ENCODE data around the gene GALNT18. TPM values are rescaled to one million over a fixed set of nuclear protein-coding genes. Genes with fewer than 3 reads are reported as not detected.

The GALNT18 gene
- total and polyA plus RNA-seq, 2 experiments from 2014 or later: 4.3 to 10.8 TPM

DNA sequence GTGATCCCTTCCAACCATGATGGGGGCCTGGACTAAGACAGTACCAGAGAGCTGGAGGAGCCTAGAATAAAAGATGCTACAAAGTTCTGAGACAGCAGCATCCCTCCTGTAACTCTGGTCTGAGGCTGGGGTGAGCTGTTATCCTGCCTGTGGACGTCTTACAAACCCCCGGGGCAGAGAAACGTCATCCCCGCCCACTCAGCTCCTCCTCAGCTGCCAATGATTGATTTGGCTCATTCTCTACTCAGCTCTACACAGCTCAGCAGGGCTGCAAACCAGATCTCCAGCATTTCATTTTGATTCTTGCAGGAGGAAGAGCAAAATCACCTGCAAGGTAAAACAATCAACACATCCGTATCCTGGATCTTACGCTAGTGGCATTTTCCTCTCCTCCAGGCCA, 324.2 kb downstream of the GALNT18 start:
- TF ChIP-seq ZNF114 (CRISPR knock-in tag; IDR thresholded peaks at IDR 0.05) (no peak), EZH2 (IDR thresholded peaks at IDR 0.05; ENCODE audit: low read depth, unreplicated experiment) (no peak)
- TF ChIP-seq, protein P1, sequence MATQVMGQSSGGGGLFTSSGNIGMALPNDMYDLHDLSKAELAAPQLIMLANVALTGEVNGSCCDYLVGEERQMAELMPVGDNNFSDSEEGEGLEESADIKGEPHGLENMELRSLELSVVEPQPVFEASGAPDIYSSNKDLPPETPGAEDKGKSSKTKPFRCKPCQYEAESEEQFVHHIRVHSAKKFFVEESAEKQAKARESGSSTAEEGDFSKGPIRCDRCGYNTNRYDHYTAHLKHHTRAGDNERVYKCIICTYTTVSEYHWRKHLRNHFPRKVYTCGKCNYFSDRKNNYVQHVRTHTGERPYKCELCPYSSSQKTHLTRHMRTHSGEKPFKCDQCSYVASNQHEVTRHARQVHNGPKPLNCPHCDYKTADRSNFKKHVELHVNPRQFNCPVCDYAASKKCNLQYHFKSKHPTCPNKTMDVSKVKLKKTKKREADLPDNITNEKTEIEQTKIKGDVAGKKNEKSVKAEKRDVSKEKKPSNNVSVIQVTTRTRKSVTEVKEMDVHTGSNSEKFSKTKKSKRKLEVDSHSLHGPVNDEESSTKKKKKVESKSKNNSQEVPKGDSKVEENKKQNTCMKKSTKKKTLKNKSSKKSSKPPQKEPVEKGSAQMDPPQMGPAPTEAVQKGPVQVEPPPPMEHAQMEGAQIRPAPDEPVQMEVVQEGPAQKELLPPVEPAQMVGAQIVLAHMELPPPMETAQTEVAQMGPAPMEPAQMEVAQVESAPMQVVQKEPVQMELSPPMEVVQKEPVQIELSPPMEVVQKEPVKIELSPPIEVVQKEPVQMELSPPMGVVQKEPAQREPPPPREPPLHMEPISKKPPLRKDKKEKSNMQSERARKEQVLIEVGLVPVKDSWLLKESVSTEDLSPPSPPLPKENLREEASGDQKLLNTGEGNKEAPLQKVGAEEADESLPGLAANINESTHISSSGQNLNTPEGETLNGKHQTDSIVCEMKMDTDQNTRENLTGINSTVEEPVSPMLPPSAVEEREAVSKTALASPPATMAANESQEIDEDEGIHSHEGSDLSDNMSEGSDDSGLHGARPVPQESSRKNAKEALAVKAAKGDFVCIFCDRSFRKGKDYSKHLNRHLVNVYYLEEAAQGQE (IDR thresholded peaks at IDR 0.05; ENCODE audit: unreplicated experiment): no peak
- H3K27me3 Mint-ChIP-seq (ENCODE audit: insufficient read depth, low read depth, poor library complexity): peaks cover 8% of the 10 kb centered on the region
- Histone ChIP-seq H4K20me1 (replicated peaks; ENCODE audit: insufficient read depth) (no peaks in the 10 kb centered on the region), H3F3A (replicated peaks; ENCODE audit: low read depth) (no peaks in the 10 kb centered on the region), H3K36me3 (ENCODE audit: insufficient read depth) (no peaks in the 10 kb centered on the region), H3K9me2 (ENCODE audit: insufficient read depth) (peaks cover 4% of the 10 kb centered on the region), H3K4me3 (no peak overlapping the region), H2AFZ (no peak overlapping the region), H3K27ac (ENCODE audit: low read depth) (no peak overlapping the region), H3K27me3 (ENCODE audit: insufficient read depth) (no peaks in the 10 kb centered on the region), H3K4me1 (ENCODE audit: insufficient read depth) (no peaks in the 10 kb centered on the region), H3K79me2 (replicated peaks; ENCODE audit: insufficient read depth) (no peaks in the 10 kb centered on the region), H3K4me2 (no peak overlapping the region)
- no peaks in the 10 kb centered on the region for H3K9me3 Mint-ChIP-seq
- H3K4me1 Mint-ChIP-seq: no peaks in the 10 kb centered on the region
- no peak for DNase-seq (ENCODE audit: low spot score)
- no peak overlapping the region for H3K4me3 Mint-ChIP-seq
- no peak overlapping the region for H3K27ac Mint-ChIP-seq
- no peak for ATAC-seq
- H3K36me3 Mint-ChIP-seq (ENCODE audit: low read depth): no peaks in the 10 kb centered on the region

DNA sequence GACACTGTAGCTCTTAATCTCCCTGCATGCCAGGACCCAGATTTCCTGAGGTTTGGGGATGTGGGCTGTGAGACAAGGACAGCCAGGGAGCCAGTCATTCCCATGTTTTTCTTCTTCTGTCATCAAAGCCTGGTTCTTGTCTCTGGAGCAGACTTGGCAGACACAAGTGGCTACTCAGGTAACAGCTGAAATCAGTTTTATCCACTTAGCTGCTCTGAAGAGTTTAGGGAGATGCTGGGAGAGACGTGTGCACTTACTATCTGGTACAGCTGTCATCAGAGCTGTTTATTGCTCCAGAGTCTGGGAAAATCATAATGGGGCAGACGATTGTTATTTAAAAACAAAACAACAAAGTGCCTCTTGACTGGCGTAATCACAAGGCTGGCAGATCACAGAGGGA, 325.4 kb downstream of the GALNT18 start:
- H3K4me3 ChIP-seq: no peak overlapping the region
- no peaks in the 10 kb centered on the region for H3K4me1 ChIP-seq (ENCODE audit: insufficient read depth)
- no peak overlapping the region for H3K4me3 Mint-ChIP-seq
- H3K27ac ChIP-seq (ENCODE audit: low read depth): no peak overlapping the region
- H3K36me3 Mint-ChIP-seq (ENCODE audit: low read depth): no peaks in the 10 kb centered on the region; the same call in 2 of the 3 replicates
- H3K9me3 Mint-ChIP-seq: no peaks in the 10 kb centered on the region
- H3K4me1 Mint-ChIP-seq: no peaks in the 10 kb centered on the region
- ATAC-seq (no peak), DNase-seq (ENCODE audit: low spot score) (no peak)
- no peaks in the 10 kb centered on the region for H3K27me3 ChIP-seq (ENCODE audit: insufficient read depth)
- peaks cover 4% of the 10 kb centered on the region for H3K9me2 ChIP-seq (ENCODE audit: insufficient read depth)
- no peaks in the 10 kb centered on the region for H3K36me3 ChIP-seq (ENCODE audit: insufficient read depth)
- H3K4me2 ChIP-seq: no peak overlapping the region
- H3F3A ChIP-seq (replicated peaks; ENCODE audit: low read depth): no peaks in the 10 kb centered on the region
- no peak overlapping the region for H2AFZ ChIP-seq
- no peak overlapping the region for H3K27ac Mint-ChIP-seq
- H3K27me3 Mint-ChIP-seq (ENCODE audit: insufficient read depth, low read depth, poor library complexity): peaks cover 8% of the 10 kb centered on the region
- H4K20me1 ChIP-seq (replicated peaks; ENCODE audit: insufficient read depth): no peaks in the 10 kb centered on the region
- H3K79me2 ChIP-seq (replicated peaks; ENCODE audit: insufficient read depth): no peaks in the 10 kb centered on the region
- no peak for TF ChIP-seq NANOG (IDR thresholded peaks at IDR 0.05; ENCODE audit: borderline replicate concordance)
- no peak for TF ChIP-seq ZNF331 (CRISPR knock-in tag; IDR thresholded peaks at IDR 0.05; ENCODE audit: low read depth)
- TF ChIP-seq CREB1 (CRISPR knock-in tag; IDR thresholded peaks at IDR 0.05; ENCODE audit: low read depth): no peak
- TF ChIP-seq JUNB (IDR thresholded peaks at IDR 0.05; ENCODE audit: unreplicated experiment): no peak
- TF ChIP-seq ZNF114 (CRISPR knock-in tag; IDR thresholded peaks at IDR 0.05): no peak
- TF ChIP-seq, protein P2, sequence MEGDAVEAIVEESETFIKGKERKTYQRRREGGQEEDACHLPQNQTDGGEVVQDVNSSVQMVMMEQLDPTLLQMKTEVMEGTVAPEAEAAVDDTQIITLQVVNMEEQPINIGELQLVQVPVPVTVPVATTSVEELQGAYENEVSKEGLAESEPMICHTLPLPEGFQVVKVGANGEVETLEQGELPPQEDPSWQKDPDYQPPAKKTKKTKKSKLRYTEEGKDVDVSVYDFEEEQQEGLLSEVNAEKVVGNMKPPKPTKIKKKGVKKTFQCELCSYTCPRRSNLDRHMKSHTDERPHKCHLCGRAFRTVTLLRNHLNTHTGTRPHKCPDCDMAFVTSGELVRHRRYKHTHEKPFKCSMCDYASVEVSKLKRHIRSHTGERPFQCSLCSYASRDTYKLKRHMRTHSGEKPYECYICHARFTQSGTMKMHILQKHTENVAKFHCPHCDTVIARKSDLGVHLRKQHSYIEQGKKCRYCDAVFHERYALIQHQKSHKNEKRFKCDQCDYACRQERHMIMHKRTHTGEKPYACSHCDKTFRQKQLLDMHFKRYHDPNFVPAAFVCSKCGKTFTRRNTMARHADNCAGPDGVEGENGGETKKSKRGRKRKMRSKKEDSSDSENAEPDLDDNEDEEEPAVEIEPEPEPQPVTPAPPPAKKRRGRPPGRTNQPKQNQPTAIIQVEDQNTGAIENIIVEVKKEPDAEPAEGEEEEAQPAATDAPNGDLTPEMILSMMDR (conservative IDR thresholded peaks at IDR 0.05; ENCODE audit: low read depth in 2 of 2): no peak
- no peak for TF ChIP-seq EZH2phosphoT487 (IDR thresholded peaks at IDR 0.05; ENCODE audit: unreplicated experiment)
- TF ChIP-seq, protein P3, sequence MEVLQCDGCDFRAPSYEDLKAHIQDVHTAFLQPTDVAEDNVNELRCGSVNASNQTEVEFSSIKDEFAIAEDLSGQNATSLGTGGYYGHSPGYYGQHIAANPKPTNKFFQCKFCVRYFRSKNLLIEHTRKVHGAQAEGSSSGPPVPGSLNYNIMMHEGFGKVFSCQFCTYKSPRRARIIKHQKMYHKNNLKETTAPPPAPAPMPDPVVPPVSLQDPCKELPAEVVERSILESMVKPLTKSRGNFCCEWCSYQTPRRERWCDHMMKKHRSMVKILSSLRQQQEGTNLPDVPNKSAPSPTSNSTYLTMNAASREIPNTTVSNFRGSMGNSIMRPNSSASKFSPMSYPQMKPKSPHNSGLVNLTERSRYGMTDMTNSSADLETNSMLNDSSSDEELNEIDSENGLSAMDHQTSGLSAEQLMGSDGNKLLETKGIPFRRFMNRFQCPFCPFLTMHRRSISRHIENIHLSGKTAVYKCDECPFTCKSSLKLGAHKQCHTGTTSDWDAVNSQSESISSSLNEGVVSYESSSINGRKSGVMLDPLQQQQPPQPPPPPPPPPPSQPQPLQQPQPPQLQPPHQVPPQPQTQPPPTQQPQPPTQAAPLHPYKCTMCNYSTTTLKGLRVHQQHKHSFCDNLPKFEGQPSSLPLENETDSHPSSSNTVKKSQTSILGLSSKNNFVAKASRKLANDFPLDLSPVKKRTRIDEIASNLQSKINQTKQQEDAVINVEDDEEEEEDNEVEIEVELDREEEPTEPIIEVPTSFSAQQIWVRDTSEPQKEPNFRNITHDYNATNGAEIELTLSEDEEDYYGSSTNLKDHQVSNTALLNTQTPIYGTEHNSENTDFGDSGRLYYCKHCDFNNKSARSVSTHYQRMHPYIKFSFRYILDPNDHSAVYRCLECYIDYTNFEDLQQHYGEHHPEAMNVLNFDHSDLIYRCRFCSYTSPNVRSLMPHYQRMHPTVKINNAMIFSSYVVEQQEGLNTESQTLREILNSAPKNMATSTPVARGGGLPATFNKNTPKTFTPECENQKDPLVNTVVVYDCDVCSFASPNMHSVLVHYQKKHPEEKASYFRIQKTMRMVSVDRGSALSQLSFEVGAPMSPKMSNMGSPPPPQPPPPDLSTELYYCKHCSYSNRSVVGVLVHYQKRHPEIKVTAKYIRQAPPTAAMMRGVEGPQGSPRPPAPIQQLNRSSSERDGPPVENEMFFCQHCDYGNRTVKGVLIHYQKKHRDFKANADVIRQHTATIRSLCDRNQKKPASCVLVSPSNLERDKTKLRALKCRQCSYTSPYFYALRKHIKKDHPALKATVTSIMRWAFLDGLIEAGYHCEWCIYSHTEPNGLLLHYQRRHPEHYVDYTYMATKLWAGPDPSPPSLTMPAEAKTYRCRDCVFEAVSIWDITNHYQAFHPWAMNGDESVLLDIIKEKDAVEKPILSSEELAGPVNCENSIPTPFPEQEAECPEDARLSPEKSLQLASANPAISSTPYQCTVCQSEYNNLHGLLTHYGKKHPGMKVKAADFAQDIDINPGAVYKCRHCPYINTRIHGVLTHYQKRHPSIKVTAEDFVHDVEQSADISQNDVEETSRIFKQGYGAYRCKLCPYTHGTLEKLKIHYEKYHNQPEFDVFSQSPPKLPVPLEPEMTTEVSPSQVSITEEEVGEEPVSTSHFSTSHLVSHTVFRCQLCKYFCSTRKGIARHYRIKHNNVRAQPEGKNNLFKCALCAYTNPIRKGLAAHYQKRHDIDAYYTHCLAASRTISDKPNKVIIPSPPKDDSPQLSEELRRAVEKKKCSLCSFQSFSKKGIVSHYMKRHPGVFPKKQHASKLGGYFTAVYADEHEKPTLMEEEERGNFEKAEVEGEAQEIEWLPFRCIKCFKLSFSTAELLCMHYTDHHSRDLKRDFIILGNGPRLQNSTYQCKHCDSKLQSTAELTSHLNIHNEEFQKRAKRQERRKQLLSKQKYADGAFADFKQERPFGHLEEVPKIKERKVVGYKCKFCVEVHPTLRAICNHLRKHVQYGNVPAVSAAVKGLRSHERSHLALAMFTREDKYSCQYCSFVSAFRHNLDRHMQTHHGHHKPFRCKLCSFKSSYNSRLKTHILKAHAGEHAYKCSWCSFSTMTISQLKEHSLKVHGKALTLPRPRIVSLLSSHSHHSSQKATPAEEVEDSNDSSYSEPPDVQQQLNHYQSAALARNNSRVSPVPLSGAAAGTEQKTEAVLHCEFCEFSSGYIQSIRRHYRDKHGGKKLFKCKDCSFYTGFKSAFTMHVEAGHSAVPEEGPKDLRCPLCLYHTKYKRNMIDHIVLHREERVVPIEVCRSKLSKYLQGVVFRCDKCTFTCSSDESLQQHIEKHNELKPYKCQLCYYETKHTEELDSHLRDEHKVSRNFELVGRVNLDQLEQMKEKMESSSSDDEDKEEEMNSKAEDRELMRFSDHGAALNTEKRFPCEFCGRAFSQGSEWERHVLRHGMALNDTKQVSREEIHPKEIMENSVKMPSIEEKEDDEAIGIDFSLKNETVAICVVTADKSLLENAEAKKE (CRISPR knock-in tag; IDR thresholded peaks at IDR 0.05): no peak
- no peak for TF ChIP-seq POLR2AphosphoS5 (IDR thresholded peaks at IDR 0.05; ENCODE audit: low read depth)
